Neural cell (in vitro differentiated cells): ENCODE measurements around the gene P4HA3. TPM values are rescaled to one million over a fixed set of nuclear protein-coding genes. Genes with fewer than 3 reads are reported as not detected.

Experiments
- H2AFZ ChIP-seq: fragments of 200-600, 300-800 bp; sonication (generic), shearing (Covaris generic); 2 replicates; pipeline ENCODE4 v1.6.0; 2014; ENCODE audit warnings: low read depth, mild to moderate bottlenecking, antibody characterized with exemption, low read length, moderate library complexity
- H3F3A ChIP-seq: fragments of 200-600 bp; shearing (Covaris generic); 2 replicates; pipeline ENCODE4 v1.6.1; 2016; ENCODE audit warnings: mild to moderate bottlenecking, moderate library complexity, mixed read lengths, antibody characterized with exemption, low read length; ENCODE audit not compliant: insufficient read depth, poor library complexity, severe bottlenecking
- H3K27ac ChIP-seq: fragments of 200-600, 300-800 bp; sonication (generic), shearing (Covaris generic); 2 replicates; pipeline ENCODE4 v1.5.1; 2014; ENCODE audit warnings: mild to moderate bottlenecking, low read length, moderate library complexity
- H3K27me3 ChIP-seq: fragments of 300-800, 200-600 bp; sonication (generic), shearing (Covaris generic); 2 replicates; pipeline ENCODE4 v1.6.0; 2014; ENCODE audit warnings: mild to moderate bottlenecking, low read depth, low read length, moderate library complexity; ENCODE audit not compliant: insufficient read depth
- H3K36me3 ChIP-seq: fragments of 300-800, 200-600 bp; sonication (generic), shearing (Covaris generic); 2 replicates; pipeline ENCODE4 v1.5.1; 2014; ENCODE audit warnings: mild to moderate bottlenecking, antibody characterized with exemption, low read length, moderate library complexity; ENCODE audit not compliant: insufficient read depth
- H3K4me2 ChIP-seq: fragments of 300-800, 200-600 bp; sonication (generic), shearing (Covaris generic); 2 replicates; pipeline ENCODE4 v1.6.0; 2014; ENCODE audit warnings: mild to moderate bottlenecking, low read length
- H3K4me3 ChIP-seq: fragments of 300-800, 200-600 bp; sonication (generic), shearing (Covaris generic); 2 replicates; pipeline ENCODE4 v1.5.1; 2014; ENCODE audit warnings: mild to moderate bottlenecking, low read length, moderate library complexity
- H3K79me2 ChIP-seq: fragments of 200-600 bp; shearing (Covaris generic); replicated peaks from 2 replicates; pipeline ENCODE4 v1.6.0; 2014; ENCODE audit warnings: mild to moderate bottlenecking, low read length, moderate library complexity; ENCODE audit not compliant: insufficient read depth
- H3K9ac ChIP-seq: fragments of 300-800, 200-600 bp; sonication (generic), shearing (Covaris generic); 2 replicates; pipeline ENCODE4 v1.6.1; 2016; ENCODE audit warnings: mild to moderate bottlenecking, low read length, mixed read lengths
- H3K9me2 ChIP-seq: fragments of 200-600 bp; shearing (Covaris generic); 2 replicates; pipeline ENCODE4 v1.6.1; 2016; ENCODE audit warnings: mild to moderate bottlenecking, low read length, mixed read lengths; ENCODE audit not compliant: insufficient read depth
- H3K9me3 ChIP-seq: fragments of 200-600, 300-800 bp; sonication (generic), shearing (Covaris generic); 2 replicates; pipeline ENCODE4 v1.6.1; 2016; ENCODE audit warnings: mild to moderate bottlenecking, mixed run types, low read length, moderate library complexity, mixed read lengths
- H4K20me1 ChIP-seq: fragments of 200-600 bp; shearing (Covaris generic); 2 replicates; pipeline ENCODE4 v1.6.1; 2016; ENCODE audit warnings: mild to moderate bottlenecking, mixed run types; ENCODE audit not compliant: insufficient read depth
- CTCF ChIP-seq: fragments of 450-650 bp; IDR thresholded peaks from 2 replicates; pipeline ENCODE4 v1.5.1; 2014; ENCODE audit warnings: antibody characterized with exemption, mild to moderate bottlenecking, moderate library complexity; ENCODE audit not compliant: poor library complexity, severe bottlenecking
- EP300 ChIP-seq: fragments of 450-650 bp; conservative IDR thresholded peaks from 2 replicates; pipeline ENCODE4 v1.6.1; 2014; ENCODE audit warnings: antibody characterized with exemption, mild to moderate bottlenecking, moderate library complexity; ENCODE audit not compliant: poor library complexity, severe bottlenecking
- EZH2 ChIP-seq: fragments of 200-600, 300-800 bp; shearing (Covaris generic), sonication (generic); IDR thresholded peaks from 2 replicates; pipeline ENCODE4 v1.6.1; 2014; ENCODE audit warnings: antibody characterized with exemption, low read length, borderline replicate concordance, mild to moderate bottlenecking; ENCODE audit not compliant: insufficient read depth, poor library complexity, severe bottlenecking
- MXI1 ChIP-seq: fragments of 450-650 bp; conservative IDR thresholded peaks from 2 replicates; pipeline ENCODE4 v1.6.1; 2014; ENCODE audit warnings: antibody characterized with exemption, mild to moderate bottlenecking; ENCODE audit not compliant: poor library complexity, severe bottlenecking
- POLR2AphosphoS5 ChIP-seq: IDR thresholded peaks from 2 replicates; pipeline ENCODE4 v1.6.1; 2012
- RAD21 ChIP-seq: fragments of 450-650 bp; conservative IDR thresholded peaks from 2 replicates; pipeline ENCODE4 v1.6.1; 2014; ENCODE audit warnings: antibody characterized with exemption, mild to moderate bottlenecking, moderate library complexity
- REST ChIP-seq: IDR thresholded peaks from 2 replicates; pipeline ENCODE4 v1.6.1; 2012; ENCODE audit warnings: borderline replicate concordance
- SMC3 ChIP-seq: fragments of 450-650 bp; conservative IDR thresholded peaks from 2 replicates; pipeline ENCODE4 v1.6.1; 2014; ENCODE audit warnings: antibody characterized with exemption, mild to moderate bottlenecking, moderate library complexity; ENCODE audit not compliant: poor library complexity
- TAF1 ChIP-seq: IDR thresholded peaks from 2 replicates; pipeline ENCODE4 v1.6.1; 2012; ENCODE audit warnings: low read depth
- polyA plus RNA-seq: library from polyadenylated mRNA; depleted of rRNA; stranded (reverse); fragments of >200 nt; gene quantifications from 2 replicates; pipeline ENCODE4 v1.2.3, GENCODE V29; 2014

P4HA3 gene
- polyA plus RNA-seq, 1 donor from 2014 or later, result not detected

- Histone ChIP-seq H3K4me2 (no peak overlapping the region), H3K9me3 (no peaks in the 10 kb centered on the region), H3K27ac (no peak overlapping the region), H3K36me3 (no peaks in the 10 kb centered on the region), H4K20me1 (no peaks in the 10 kb centered on the region), H3K79me2 (no peaks in the 10 kb centered on the region), H3K9me2 (no peaks in the 10 kb centered on the region), H3F3A (no peaks in the 10 kb centered on the region), H3K4me3 (no peak overlapping the region), H2AFZ (no peak overlapping the region), H3K9ac (no peak overlapping the region), H3K27me3 (no peaks in the 10 kb centered on the region)
- TF ChIP-seq POLR2AphosphoS5 (no peak), CTCF (no peak), EP300 (no peak), EZH2 (no peak), MXI1 (no peak), RAD21 (no peak), SMC3 (no peak), REST (no peak), TAF1 (no peak)
Measured at GRCh38 chr11:74272276-74272675, 39.2 kb downstream of the P4HA3 start.

- Histone ChIP-seq H3K36me3 (no peaks in the 10 kb centered on the region), H3K4me2 (no peak overlapping the region), H3K9ac (no peak overlapping the region), H3F3A (no peaks in the 10 kb centered on the region), H3K9me2 (no peaks in the 10 kb centered on the region), H3K27me3 (no peaks in the 10 kb centered on the region), H3K27ac (no peak overlapping the region), H3K9me3 (no peaks in the 10 kb centered on the region), H3K79me2 (no peaks in the 10 kb centered on the region), H4K20me1 (no peaks in the 10 kb centered on the region), H3K4me3 (no peak overlapping the region), H2AFZ (no peak overlapping the region)
- no peak for TF ChIP-seq CTCF
- TF ChIP-seq TAF1, result no peak
- TF ChIP-seq POLR2AphosphoS5, result no peak
Measured at GRCh38 chr11:74269161-74269811, 42.2 kb downstream of the P4HA3 start.
